G401.6 (cell line): ENCODE measurements around the gene RNU2-1.
"Not testable (repeated sequence)": the region's sequence is repeated elsewhere in the genome, so short reads cannot be mapped to it uniquely, and the experiment has no call there.

Experiments used
- FAIRE-seq: peaks from 2 replicates; lab custom pipeline; 2012; peaks lifted over from hg19 to GRCh38; lab: Jason Lieb, UNC

Gene RNU2-1

GRCh38 chr17:43216369-43216761, 17.4 kb downstream of the RNU2-1 start:
- no peak for FAIRE-seq

- no peak for FAIRE-seq
These were observed 18.4 kb downstream of the RNU2-1 start for GRCh38 chr17:43215341-43215740.

- FAIRE-seq: no peak
These were observed 20.2 kb downstream of the RNU2-1 start for GRCh38 chr17:43213545-43213944.

GRCh38 chr17:43212641-43213490, 20.9 kb downstream of the RNU2-1 start:
- FAIRE-seq: no peak

GRCh38 chr17:43211480-43212402, 22.0 kb downstream of the RNU2-1 start, which contains the start of gene TMEM106A:
Gene TMEM106A, plus strand, starts transcription at chr17:43211875. Its CDS starts 1,167 bp downstream, at chr17:43213042.
- FAIRE-seq: no peak

GRCh38 chr17:43211123-43211479, 22.7 kb downstream of the RNU2-1 start:
- no peak for FAIRE-seq

- no peak for FAIRE-seq
These were observed 23.2 kb downstream of the RNU2-1 start for GRCh38 chr17:43210576-43210975.

GRCh38 chr17:43203013-43203412, 30.8 kb downstream of the RNU2-1 start:
- not testable (repeated sequence) for FAIRE-seq

GRCh38 chr17:43200127-43200526, 33.6 kb downstream of the RNU2-1 start:
- no peak for FAIRE-seq

- no peak for FAIRE-seq
These were observed 34.1 kb downstream of the RNU2-1 start for GRCh38 chr17:43199633-43200032.

- no peak for FAIRE-seq
These were observed 40.5 kb downstream of the RNU2-1 start for GRCh38 chr17:43193251-43193650.

GRCh38 chr17:43186656-43187055, 47.1 kb downstream of the RNU2-1 start:
- FAIRE-seq: not testable (repeated sequence)

- FAIRE-seq: no peak
These were observed 49.9 kb downstream of the RNU2-1 start for GRCh38 chr17:43183921-43184320.
